Keratinocyte (primary cell): ENCODE measurements around the gene KLHL22.

Experiments
- EZH2 ChIP-seq: IDR thresholded peaks from one replicate; pipeline ENCODE4 v1.6.1; 2012; ENCODE audit warnings: inconsistent platforms, mild to moderate bottlenecking, low read length, moderate library complexity
- TF ChIP-seq, protein P1 (sequence below), 3 experiments: IDR thresholded peaks in 1 of 3; conservative IDR thresholded peaks in 1 of 3; optimal IDR thresholded peaks in 1 of 3; 2 replicates in 2 of 3; 3 replicates in 1 of 3; pipeline versions ENCODE3 to v1.5.1; 2011; ENCODE audit warnings: low read length in 3 of 3, mild to moderate bottlenecking in 3 of 3, moderate library complexity in 2 of 3, control low read depth in 1 of 3, inconsistent platforms in 1 of 3; ENCODE audit not compliant: insufficient read depth in 2 of 3; ENCODE audit errors: extremely low read depth in 1 of 3

DNA sequence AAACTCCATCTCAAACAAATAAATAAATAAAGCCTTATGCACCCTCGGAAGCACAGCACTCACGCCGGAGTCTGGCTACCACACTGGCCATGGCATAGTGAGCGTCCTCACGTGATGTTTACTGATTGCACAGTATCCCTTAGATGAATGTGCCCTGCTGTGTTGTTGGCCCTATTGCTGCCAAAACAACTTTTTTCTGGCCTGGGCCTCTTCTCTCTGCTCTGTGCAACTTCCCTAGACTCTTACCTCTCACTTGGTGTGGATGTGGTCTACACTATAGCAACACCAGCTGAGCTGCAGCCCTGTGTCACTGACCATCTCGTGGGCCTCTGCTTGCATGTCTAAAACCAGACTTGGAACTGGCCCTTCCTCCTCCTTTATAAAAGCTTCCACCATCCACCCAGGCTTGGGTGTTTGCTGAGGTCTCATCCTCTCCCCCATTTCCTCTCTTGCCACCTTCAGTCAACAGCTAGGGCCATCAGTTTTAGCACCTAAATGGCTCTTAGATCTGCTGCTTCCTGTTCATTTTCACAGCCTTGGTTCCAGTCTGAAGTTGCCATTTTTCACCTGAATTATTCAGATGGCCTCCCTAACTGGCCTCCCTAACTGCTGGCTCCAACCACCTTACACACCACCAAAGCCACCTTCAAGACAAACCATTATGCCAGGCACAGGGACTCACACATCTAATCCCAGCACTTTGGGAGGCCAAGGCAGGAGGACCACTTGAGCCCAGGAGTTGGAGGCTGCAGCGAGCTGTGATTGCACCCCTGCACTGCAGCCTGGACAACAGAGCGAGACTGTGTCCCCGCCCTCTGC, 92.4 kb downstream of the KLHL22 start:
- TF ChIP-seq, protein P1, sequence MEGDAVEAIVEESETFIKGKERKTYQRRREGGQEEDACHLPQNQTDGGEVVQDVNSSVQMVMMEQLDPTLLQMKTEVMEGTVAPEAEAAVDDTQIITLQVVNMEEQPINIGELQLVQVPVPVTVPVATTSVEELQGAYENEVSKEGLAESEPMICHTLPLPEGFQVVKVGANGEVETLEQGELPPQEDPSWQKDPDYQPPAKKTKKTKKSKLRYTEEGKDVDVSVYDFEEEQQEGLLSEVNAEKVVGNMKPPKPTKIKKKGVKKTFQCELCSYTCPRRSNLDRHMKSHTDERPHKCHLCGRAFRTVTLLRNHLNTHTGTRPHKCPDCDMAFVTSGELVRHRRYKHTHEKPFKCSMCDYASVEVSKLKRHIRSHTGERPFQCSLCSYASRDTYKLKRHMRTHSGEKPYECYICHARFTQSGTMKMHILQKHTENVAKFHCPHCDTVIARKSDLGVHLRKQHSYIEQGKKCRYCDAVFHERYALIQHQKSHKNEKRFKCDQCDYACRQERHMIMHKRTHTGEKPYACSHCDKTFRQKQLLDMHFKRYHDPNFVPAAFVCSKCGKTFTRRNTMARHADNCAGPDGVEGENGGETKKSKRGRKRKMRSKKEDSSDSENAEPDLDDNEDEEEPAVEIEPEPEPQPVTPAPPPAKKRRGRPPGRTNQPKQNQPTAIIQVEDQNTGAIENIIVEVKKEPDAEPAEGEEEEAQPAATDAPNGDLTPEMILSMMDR (optimal IDR thresholded peaks at IDR 0.05 in 1 of 3, IDR thresholded peaks at IDR 0.05 in 1 of 3, conservative IDR thresholded peaks at IDR 0.05 in 1 of 3; ENCODE audit: extremely low read depth in 1 of 3, insufficient read depth in 2 of 3, low read length in 3 of 3) = no peak
- TF ChIP-seq EZH2 = no peak
